HG03442 (cell line): Measurements from ENCODE around the gene UBL4A.
A peak's percentile ranks its signal among the peaks of the same experiment; 100 is the strongest.
"Not testable (repeated sequence)": the region's sequence is repeated elsewhere in the genome, so short reads cannot be mapped to it uniquely, and the experiment has no call there.

ENCODE experiments used
- ATAC-seq: cut with Tn5 transposase; IDR thresholded peaks from one replicate; pipeline ENCODE4 v1.9.1; 2021; ENCODE audit warnings: mild to moderate bottlenecking, moderate library complexity; ENCODE audit not compliant: unreplicated experiment

Gene UBL4A

DNA sequence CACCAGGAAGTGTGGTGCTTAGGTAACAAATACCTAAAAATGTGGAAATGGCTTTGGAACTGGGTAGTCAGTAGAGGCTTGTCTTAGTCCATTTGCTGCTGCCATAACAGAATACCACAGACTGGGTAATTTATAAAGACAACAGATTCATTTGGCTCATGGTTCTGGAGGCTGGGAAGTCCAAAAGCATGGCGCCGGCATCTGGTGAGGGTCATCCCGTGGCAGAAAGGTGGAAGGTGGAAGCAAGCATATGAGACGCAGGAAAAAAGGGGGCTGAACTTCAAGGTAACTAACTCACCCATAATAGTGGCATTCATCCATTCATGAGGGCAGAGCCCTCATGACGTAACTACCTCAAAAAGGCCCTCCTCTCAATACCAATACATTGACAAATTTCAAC is 23.0 kb upstream of the UBL4A start:
- no peak for ATAC-seq

DNA sequence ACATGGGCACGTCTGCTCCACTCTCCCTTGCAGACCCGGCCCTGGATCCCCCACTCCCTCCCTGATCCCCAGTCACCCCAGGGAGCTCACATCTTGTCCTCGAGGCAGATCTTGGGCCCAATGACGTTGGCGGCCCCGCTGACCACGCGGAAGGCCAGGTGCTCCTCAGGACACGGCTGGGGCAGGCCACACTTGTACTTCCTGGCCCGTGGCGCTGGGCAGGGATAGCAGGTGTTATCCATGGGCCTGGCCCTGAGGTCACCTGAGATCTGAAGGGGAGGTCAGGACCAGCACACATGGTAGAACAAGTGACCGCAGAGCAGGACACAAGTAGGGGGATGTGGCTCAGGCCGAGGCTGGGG is 21.9 kb upstream of the UBL4A start:
- ATAC-seq: no peak

- ATAC-seq: no peak
Measured at GRCh38 chrX:154507673-154508383, 21.4 kb upstream of the UBL4A start.

DNA sequence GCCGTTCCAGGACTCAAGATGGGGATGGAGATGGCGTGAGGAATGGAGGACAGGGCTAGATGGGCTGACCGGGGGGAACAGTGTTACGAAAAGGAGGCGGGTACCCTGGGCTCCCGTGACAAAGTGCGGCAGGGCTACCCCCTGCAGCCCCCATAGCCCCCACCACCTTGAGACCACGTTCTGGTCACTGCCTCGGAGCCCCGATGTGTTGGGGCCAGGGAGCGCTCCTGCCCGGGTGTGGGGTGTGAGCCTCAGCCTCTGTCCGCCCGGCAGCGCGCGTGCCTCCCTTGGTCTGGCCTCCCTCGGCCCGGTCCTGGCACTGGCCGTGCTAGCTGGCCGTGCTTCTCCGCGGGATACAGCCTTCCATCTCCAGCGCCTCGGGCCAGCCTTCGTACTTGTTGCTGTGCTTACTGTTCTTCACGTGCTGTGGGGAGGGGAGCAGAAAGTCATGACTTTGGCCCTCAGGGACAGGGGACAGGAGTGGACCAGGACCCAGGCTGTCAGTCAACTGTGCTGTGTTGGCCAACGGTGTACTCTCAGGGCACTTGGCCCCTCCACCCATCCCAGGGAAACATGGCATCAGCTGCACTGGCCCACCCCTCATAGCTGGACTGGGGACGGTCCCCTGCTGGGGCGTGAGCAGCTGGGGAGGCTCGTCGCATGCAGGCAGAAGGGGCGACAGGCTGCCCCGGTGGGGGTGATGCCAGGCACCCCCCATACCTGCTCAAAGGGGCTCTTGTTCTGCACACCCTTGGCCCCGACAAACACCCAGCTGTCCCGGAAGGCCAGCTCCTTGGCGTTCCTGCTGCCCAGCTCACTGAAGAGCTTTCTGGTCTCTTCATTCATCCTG is 20.3 kb upstream of the UBL4A start:
- ATAC-seq: no peak

DNA sequence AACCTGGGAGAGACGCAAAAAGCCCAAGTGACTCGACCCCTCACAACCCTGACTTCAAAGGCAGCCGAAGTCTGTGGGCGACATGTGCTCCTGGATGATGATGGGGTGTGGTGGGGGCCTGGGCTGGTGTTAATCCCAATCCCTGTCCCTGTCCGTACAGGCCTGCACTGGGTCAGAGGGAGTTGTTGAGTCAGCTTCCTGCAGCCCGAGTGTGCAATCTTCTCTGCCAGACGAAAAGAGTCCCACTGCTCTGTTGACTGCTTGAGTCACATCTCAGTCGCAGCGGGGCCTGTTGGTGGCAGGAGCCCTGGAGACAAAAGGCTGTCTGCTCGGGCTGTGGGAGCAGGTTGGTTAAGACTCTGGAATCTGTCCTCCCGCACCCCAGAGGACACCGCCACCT is 19.3 kb upstream of the UBL4A start:
- ATAC-seq: no peak

DNA sequence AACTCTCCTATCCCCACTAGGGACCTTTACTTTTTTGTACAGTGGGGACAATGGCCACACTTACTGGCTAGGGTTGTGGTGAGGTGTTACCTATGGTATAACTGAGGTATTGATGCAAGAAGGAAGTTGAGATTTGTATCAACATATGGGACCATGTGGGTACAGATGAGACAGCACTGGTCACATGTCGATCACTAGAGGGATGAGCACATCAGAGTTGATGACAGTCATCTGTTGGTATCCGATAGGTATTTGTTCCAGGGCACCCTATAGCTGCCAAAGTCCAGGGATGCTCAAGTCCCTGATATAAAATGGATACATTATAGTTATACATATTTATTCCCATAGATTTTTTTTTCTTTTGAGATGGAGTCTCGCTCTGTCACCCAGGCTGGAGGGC is 16.6 kb upstream of the UBL4A start:
- no peak for ATAC-seq

GRCh38 chrX:154502098-154502497 is 15.7 kb upstream of the UBL4A start:
- no peak for ATAC-seq

DNA sequence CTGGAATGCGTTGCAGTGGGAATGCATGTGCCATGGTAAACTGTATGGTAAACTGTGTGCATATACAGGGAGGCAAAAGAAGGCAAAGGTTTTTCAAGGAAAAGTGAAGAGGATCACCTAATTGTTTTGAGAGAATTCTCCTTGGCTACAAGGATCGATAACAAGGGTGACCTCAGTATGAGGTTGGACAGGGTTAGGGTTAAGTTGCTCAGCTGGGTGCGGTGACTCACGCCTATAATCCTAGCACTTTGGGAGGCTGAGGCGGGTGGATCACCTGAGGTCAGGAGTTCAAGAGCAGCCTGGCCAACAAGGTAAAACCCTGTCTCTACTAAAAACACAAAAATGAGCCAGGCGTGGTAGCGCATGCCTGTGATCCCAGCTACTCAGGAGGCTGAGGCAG is 15.0 kb upstream of the UBL4A start:
- not testable (repeated sequence) for ATAC-seq

GRCh38 chrX:154496591-154497137 is 10.2 kb upstream of the UBL4A start:
- not testable (repeated sequence) for ATAC-seq

DNA sequence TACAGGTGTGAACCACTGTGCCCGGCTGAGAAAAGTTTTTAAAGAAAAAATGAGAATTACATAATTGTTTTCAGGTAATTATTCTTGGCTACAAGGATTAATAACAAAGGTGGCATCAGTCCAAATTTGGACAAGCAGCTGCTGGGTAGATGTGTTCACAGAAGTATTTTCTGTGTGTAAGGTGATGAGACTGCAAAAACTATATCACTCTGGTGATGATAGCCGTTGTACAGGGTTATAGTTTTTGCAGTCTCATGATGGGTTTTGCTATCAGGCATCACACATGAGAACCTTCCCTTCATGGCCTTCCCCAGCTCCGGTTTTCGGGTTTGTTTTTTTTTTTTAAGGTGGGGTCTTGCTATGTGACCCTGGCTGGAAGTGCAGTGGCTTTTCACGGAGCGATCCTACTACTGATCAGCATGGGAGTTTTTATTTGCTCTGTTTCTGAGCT is 9.1 kb upstream of the UBL4A start:
- no peak for ATAC-seq

DNA sequence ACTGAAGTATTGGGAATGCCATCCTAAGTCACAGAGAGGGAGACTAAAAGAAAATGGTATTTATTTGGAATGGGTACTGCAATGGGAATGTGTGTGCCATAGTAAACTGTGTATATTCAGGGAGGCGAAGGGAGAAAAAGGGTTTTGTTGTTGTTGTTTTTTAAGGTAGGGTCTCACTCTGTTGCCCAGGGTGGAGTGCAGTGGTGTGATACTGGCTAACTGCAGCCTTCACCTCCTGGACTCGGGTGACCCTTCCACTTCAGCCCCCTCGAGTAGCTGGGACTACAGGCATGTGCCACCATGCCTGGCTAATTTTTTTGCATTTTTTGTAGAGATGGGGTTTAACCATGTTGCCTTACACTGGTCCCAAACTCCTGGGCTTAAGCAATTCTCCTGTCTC is 8.3 kb upstream of the UBL4A start:
- no peak for ATAC-seq

DNA sequence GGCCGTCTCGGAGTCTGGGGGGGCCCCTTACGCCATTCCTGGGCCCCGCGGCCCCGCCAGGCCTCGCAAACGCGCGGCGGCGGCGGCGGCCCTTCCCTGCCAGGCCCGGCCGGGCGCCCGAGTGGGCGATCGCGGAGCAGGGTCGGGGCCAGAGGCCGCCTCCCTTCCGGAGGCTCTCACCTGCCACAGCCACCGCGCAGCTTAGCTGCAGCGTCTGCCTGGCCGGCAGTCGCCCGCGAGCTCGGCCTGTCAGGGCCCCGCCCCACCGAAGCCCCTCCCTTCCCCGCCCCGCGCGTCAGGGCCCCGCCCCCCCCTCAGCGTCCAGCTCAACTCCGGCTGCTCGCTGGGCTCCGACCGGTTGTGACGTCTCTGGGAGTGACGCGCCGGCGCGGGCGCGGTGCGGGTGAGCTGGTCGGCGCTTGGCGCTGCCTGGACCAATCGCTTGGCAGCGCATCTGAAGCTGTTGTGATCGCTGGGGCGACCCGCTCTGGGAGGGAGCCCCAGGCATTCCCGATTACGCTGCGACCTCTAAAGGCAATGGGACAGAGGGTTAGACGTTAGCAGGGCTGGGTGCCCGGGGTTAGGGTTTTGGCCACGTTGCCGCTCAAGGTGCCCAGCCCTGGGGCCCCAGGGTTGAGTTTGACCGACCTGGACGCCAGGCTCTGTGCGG is 4.1 kb upstream of the UBL4A start, which contains the start of gene SLC10A3:
TSS of gene SLC10A3 (minus strand) at position 216 of the 670 bp plus-strand sequence. CDS start 1,689 bp downstream, outside the sequence.
- peak; percentile 80 for ATAC-seq

- peak; percentile 7 for ATAC-seq
Measured at GRCh38 chrX:154490021-154490413, 3.6 kb upstream of the UBL4A start.

DNA sequence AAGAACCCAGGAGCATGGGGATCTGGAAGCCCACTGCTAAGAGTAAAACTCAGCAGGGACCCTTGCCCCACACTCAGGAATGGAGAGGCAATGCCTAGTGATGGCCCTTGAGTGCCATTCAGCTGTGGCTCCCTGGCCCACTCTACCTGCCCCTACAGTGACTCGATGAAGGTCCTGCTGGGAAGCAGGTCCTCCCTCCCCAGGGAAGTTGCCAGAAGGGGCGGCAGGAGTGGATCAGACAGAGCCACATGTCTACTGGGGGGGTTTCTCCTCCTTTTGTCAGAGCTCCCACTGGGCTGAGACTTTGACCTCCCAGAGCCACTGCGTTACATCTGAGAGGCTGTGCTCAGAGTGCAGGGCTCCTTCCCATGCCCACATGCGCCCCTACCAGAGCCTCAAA is 2.8 kb upstream of the UBL4A start:
- ATAC-seq: no peak

GRCh38 chrX:154488336-154489075 is 2.1 kb upstream of the UBL4A start:
- ATAC-seq: no peak

GRCh38 chrX:154487518-154488290 is 1.3 kb upstream of the UBL4A start:
- no peak for ATAC-seq

- peak; percentile 7 for ATAC-seq
Measured at GRCh38 chrX:154486052-154486395, 391 bp downstream of the UBL4A start.

DNA sequence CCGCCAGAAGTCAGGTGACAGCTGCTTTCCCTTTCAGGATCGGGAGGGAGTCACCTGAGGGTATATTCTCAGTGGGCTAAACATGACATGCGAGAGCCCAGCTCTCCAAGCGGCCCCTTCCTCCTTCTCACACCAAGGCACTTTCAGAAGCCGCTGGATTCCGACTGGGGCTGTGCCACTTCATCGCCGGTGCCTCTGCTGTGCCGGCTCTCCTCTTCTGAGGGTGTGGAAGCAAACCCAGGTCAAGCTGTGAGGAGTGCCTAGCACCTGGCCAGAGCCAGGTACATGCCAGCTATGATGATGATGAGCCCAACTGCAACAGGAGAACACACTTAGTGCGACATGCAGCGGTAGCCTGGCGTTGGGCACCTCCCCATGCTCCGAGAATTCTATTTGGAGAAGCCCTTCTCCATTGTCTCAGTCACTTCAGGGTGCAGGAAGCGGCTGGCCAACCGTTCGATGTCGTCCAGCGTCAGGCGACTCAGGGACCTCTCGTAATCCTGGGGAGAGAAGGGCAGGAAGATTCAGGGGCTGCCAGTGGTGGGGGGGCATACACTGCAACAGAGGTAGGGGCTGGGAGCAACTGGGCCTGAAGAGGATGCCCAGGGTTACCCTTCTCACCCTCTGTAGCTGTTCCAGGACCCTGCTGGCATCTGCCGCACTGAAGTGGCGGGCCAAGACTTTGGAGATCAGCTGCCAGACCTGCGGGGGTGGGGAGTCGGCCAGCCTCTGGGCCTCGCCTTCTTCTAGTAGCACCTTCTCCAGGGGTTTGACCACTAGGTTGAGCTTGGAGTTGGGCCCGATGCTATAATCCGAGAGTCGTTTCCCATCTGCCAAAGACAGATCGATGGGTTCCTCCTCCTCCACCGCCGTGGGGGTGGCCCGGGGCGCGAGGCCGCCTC is 1.0 kb downstream of the UBL4A start:
- ATAC-seq: no peak
